HG03378 (cell line): ENCODE data around the gene PRRT1.
"Not testable (repeated sequence)": the region's sequence is repeated elsewhere in the genome, so short reads cannot be mapped to it uniquely, and the experiment has no call there.

Experiments used
- ATAC-seq: cut with Tn5 transposase; IDR thresholded peaks from one replicate; pipeline ENCODE4 v1.9.1; 2021; ENCODE audit warnings: mild to moderate bottlenecking, moderate library complexity; ENCODE audit not compliant: unreplicated experiment

PRRT1 gene

DNA sequence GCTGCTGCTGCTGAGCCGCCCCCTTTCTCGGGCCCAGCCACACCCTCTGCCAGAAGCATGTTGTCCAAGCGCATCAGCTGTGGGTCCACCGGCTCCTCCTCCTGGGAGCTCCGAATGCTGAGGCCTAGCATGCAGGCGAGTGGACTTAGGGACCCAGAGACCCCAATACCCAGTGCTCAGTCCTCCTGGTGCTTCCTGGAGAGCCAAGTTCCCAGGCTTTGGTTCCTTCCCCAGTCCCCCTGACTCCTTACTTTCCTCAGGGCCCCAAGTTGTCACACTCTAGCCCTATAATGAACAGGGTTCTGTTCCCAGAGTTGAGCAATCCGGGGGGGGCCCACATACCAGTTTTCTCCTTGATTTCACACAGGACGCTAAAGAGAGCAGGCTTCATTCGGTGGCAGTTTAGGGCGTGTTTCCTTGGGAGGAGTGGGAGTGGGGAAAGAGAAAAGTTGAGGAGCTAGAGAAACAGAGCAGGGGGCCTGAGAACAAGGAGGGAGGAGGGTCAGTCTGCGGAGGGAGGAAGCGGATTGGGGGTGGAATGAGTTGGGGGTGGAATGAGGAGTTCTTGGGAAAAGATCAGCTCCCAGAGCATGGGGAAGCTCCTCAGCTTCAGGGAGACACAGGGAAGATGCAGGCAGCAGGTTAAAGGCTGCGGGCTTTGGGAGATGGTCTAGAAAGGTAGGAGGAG lies 36.8 kb upstream of the PRRT1 start:
- ATAC-seq = no peak

DNA sequence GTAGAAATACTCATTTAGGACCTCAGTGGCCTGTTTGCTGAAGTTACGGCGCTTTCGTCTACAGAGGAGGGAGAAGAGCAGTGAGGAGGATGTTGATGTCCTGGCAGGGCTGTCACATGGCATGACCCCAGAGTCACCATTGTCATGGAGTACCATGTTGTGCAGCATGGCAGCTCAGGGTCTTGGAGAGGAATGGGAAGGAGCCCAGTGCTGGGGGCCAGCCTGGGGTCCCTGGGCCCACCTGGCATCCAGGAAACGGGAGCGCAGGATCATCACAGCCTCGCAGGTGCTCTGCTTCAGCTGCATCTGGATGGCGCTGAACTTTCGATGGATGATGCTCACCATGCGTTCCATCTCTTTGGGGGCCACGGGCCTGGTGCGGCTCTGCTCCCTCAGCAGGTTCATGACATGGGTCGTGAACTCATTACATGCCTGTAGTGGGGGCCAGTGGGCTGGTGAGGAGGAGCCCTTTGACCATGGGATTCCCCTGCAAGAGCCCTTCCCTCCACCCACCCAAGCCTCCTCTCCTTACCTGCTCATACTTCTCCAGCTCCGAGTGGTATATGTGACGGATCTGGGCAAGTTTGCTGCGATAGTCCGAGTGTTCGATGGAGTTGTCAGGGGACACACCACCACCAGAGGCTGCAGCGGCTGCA lies 36.1 kb upstream of the PRRT1 start:
- ATAC-seq = not testable (repeated sequence)

DNA sequence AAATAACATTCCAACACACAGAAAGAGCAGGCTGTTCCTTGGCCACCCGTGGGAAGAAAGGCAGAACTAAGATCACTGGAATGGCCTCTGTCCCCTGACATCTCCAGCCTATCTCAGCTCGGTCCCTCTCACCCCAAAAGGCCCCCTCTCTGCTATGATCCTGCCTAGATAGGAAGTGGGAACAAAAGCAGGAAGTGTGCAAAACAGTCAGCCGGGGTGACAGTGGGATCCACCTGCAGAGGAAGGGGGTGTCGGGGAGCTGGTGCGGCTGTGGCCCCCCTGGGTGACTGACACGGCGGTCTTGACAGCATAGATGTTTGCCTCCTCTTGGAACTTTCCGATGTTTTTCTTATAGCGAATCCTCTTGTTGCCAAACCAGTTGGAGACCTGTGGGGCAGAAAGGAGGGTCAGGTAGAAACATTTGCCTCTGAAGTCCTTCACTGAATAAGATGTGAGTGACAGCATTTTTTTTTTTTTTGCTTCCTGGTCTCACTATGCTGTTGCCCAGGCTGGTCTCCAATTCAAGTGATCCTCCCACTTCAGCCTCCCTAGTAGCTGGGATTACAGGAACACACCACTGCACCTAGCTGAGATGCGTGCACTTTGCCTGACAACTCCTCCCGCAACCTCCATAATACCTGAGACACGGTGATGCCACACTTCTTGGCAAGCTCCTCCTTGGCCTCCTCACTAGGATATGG lies 35.4 kb upstream of the PRRT1 start:
- no peak for ATAC-seq

DNA sequence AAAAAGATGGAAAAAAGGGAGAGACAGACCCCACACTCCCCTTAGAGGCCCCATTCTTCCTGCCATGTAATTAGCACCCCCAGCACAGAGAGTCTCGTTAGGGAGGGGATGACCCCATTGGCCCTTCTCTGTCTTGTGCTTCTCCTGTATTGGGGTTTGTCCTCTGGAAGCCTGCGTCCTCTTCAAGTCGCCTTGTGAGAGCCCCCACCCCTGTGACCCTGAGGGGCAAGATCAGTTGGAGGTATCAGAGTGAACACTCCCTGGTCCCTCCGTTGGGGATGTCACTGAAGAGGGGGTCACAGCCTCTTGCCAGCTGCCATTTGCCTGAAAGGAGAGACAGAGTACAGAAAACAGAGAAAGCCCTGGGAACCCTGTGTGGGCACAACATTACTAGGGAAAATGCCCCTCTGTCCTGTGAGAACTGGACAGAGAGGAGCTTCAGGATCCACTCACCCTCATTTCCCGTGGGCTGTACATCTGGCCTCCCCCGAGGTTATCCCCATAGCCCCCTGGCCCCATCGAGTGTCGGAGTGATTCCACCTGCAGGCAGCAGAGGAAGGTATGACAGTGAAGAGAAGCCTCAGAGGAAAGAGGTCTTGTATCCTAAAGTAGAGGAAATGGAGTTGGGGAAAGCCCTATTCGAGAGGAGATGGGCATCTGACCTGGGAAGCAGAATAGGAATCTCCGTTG lies 34.6 kb upstream of the PRRT1 start:
- ATAC-seq = not testable (repeated sequence)

DNA sequence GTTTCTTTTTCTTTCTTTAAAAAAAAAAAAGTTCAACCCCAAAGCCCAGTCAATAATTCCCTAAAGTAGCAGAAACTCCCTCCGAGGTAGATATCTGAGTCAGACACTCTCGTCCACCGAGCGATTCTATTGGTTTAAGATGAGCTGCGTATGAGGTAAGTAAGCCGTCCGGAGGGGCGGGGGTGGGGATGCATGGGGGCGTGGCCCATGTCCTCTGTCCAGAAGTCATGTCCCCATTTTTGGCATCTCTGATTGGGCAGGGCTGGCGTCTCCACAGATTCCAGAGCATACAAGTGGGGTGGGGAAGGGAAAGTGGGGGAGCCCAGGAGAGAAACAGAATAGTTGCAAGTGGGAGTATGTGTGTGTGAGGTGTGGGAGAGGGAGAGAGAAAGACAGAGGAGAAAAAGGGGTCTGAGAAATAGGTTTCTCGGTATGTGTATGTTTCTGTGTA lies 34.0 kb upstream of the PRRT1 start:
- ATAC-seq = not testable (repeated sequence)

GRCh38 chr6:32184084-32184640 lies 32.4 kb upstream of the PRRT1 start, which contains the start of gene AGER:
Gene AGER (minus strand): TSS chr6:32184253. CDS start chr6:32184222, 31 bp downstream.
- no peak for ATAC-seq

DNA sequence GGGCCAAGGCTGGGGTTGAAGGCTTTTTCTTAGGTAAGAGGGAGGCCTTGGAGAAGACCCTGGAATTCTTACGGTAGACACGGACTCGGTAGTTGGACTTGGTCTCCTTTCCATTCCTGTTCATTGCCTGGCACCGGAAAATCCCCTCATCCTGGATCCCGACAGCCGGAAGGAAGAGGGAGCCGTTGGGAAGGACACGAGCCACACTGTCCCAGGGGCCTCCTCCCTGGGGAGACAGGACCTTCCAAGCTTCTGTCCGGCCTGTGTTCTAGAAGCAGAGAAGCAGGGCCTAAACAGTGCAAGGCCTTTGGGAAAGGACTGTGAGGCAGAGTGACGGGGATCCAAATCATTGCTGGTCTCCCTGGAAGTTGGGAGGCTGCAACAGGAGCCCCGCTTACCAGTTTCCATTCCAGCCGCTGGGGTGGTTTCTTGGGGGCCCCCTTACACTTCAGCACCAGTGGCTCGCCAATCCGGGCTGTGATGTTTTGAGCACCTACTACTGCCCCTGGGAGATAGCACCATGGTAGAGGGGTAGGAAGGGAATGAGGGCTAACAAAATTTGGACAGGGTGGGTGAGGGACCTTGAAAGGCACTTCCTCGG lies 31.8 kb upstream of the PRRT1 start:
- ATAC-seq = no peak

DNA sequence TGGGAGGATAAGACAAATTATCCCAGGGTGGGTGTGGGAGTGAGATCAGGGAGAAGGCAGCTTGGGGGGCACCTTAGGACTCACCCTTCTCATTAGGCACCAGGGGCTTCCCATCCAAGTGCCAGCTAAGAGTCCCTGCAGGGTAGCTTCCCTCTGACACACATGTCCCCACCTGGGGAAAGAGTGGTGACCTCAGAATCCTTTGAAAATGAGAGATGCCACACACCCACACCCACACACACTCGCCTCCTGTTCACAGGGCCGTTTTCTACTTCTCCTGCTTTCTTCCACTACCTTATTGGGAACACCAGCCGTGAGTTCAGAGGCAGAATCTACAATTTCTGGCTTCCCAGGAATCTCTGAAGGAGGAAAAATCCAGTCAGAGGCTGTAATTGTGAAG lies 31.3 kb upstream of the PRRT1 start:
- no peak for ATAC-seq

DNA sequence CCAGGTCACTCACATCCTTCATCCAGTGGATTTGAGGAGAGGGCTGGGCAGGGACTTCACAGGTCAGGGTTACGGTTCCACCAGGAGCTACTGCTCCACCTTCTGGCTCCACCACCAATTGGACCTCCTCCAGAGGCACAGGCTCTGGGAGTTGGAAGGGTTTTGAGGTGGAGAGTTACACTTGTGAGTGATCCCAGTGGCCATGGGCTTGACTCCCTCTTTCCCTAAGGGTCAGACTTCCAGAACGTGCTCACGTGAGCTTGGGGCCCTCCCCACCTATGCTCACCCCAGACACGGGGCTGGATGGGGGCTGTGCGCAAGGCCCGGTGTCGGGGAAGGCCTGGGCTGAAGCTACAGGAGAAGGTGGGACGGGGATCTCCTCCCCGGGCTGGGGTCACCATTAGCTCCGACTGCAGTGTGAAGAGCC lies 30.8 kb upstream of the PRRT1 start:
- no peak for ATAC-seq

DNA sequence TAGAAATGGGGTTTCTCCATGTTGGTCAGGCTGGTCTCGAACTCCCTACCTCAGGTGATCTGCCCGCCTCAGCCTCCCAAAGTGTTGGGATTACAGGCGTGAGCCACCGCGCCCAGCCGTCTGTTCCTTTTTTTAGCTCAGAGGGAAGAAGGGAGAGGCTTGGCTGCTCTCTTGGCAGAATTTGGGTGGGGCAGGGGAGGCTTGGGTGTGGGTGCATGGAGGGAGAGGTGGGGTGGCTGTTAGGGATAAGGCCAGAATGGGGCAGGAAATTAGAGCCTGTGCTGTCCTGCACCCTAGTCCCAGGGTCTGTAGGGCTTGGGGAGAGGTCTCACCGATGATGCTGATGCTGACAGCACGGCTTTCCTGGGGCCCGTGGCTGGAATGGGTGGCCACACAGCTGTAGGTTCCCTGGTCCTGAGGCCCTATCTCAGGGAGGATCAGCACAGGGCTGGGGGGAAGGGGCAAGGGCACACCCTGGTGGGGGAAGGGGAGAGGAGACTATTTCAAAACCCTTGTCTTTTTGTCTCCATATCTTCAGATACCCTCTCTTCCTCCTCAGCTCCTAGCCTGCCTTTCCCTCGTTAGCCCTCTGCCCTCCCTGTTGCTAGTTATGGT lies 30.3 kb upstream of the PRRT1 start:
- no peak for ATAC-seq

- ATAC-seq = no peak
Observed at GRCh38 chr6:32181148-32181702, 29.5 kb upstream of the PRRT1 start.

- ATAC-seq = no peak
Observed at GRCh38 chr6:32179766-32180405, 28.1 kb upstream of the PRRT1 start.

GRCh38 chr6:32178547-32179440 lies 27.1 kb upstream of the PRRT1 start:
- no peak for ATAC-seq

GRCh38 chr6:32177788-32178546 lies 26.2 kb upstream of the PRRT1 start, which contains the start of gene RNF5:
Gene RNF5 (plus strand): TSS chr6:32178405. CDS start chr6:32178512, 107 bp downstream.
- peak; percentile 84 for ATAC-seq

- ATAC-seq = no peak
Observed at GRCh38 chr6:32177183-32177787, 25.5 kb upstream of the PRRT1 start.

DNA sequence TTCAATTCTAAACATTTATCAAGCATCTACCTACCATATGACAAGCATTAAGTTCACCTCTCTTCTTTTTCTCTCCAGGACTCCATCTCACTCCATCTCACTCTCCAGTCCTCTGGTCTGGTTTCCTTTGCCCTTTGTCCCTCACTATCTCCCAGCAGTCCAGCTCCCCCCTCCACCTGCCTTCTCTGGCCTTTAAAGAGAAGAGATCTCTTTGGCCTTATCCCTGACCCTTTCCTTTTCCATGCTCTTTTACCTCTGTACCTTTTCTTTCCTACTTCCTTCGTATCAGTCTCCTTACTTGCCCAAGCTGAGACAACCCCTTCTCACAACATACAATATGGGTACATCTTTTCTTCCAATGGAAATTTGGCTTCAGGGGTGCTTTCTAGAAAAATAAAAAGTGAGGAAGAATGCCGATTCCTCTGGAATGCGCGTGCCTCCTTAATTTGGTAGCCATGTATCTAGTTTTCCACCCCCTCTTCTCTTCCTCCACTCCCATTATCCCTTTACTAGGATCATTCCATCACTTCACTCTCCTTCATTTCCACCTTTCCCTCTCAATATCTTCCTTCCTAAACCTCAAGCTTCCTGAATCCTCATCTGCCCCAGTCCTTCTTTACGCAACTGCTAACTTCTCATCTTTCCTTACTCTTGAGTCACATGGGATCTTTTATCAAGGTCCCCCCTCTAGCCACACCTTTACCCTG lies 24.9 kb upstream of the PRRT1 start:
- no peak for ATAC-seq
